H4 (cell line): ENCODE results near the gene ARHGEF10L. TPM values are rescaled to one million over a fixed set of nuclear protein-coding genes. Genes with fewer than 3 reads are reported as not detected.
"Not testable (repeated sequence)": the region's sequence is repeated elsewhere in the genome, so short reads cannot be mapped to it uniquely, and the experiment has no call there.

Experiments
- DNase-seq: peaks from one replicate; pipeline ENCODE4 v3.0.0-alpha.2; 2015; ENCODE audit warnings: low spot score
- total RNA-seq: library from RNA; depleted of rRNA; stranded (reverse); fragments of >200 nt; shearing (Covaris generic); gene quantifications from 2 replicates; pipeline ENCODE4 v1.2.3, GENCODE V29; 2014

ARHGEF10L gene
- total RNA-seq, 1 experiment from 2014 or later, result 2.6 TPM

DNA sequence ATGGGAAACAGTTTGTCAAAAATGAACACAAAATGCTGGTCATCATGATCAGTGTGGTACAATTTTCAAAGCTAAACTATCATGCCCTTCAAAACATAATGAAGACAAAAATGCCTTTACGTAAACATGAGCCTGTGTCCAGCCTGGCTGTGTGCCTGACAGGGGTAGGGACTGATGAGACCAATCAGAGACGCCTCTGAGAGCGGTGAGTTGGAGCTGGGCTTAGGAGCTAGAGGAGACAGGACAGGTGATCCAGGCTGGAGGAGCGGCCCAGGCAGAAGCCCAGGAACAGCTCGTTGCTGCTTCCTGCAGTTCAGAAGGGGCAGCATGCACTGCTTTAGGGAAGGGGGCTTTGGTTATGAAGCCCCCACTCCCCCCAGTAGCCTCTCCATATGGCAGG is 70.0 kb downstream of the ARHGEF10L start:
- DNase-seq, result no peak

GRCh38 chr1:17610085-17610484 is 70.6 kb downstream of the ARHGEF10L start:
- DNase-seq, result no peak

GRCh38 chr1:17610713-17611112 is 71.2 kb downstream of the ARHGEF10L start:
- DNase-seq, result no peak

DNA sequence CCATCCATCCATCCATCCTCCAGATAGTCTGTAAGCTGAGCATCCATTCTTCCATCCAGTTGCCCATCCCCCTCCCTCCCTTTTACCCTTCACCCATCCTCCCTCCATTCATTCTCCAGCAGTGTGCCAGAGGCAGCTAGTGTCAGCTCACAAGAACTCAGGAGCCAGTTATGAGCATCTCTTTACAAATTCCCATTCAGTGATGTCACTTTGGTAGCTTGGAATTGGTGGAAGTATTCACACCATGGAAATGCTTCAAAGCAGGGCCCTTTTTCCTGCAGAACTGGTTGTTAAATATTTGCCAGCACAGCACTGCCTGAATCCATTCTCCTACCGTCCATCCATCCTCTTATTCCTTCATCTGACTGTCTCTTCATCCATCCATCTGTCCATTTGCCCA is 72.5 kb downstream of the ARHGEF10L start:
- DNase-seq, result no peak

DNA sequence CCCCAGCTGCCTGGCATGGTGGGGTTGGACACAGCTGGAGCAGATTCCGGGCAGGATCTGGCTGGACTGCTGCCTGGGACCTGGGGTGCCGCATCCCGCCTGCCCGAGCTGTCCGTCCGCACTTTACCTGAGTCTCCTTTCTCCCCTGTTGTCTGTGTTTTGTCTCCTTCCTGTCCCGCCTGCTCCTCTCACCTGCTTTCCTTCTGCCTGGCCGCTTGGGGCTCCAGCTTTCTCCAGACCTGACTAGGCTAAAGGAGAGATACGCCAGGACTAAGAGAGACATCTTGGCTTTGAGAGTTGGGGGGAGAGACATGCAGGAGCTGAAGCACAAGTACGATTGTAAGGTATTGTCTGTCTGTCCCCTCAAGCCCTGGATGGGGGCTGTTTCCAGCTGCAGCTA is 73.3 kb downstream of the ARHGEF10L start:
- DNase-seq, result no peak

DNA sequence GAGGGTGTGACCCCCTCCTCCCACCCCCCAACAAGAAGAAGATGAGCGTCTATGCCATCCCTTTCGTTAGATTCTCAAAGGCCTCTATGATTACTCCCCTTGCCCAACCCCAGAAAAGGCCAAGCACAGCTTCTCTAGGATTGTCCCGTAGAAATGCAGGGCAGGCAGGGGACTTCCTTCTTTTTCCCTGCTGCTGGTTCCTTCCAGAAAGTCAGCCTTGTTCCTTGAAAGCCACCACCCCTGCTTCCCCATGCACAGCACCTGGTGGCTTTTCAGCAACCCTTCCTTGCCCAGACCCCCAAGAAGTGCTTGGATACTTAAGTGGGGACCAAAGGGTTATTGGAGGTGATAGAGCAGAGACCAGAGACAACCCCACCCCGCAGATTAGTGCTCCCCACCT is 75.1 kb downstream of the ARHGEF10L start:
- no peak for DNase-seq

- no peak for DNase-seq
Measured at GRCh38 chr1:17615157-17615556, 75.7 kb downstream of the ARHGEF10L start.

DNA sequence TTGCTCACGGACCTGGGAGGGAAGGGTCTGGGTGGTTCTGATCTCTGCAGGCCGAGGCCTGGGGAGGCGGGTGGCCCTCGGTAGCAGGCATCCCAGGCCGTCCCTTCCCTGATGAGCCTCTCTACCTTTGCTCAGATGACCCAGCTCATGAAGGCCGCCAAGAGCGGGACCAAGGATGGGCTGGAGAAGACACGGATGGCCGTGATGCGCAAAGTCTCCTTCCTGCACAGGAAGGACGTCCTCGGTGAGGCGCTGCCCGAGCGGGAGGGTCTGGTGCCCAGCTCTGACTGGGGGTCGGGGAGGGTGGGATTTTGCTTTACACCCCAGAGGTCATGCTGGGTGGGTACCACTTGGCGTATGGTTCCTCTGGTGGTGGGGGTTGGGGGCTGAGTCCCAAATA is 76.5 kb downstream of the ARHGEF10L start:
- no peak for DNase-seq

GRCh38 chr1:17616731-17617279 is 77.3 kb downstream of the ARHGEF10L start:
- no peak for DNase-seq

DNA sequence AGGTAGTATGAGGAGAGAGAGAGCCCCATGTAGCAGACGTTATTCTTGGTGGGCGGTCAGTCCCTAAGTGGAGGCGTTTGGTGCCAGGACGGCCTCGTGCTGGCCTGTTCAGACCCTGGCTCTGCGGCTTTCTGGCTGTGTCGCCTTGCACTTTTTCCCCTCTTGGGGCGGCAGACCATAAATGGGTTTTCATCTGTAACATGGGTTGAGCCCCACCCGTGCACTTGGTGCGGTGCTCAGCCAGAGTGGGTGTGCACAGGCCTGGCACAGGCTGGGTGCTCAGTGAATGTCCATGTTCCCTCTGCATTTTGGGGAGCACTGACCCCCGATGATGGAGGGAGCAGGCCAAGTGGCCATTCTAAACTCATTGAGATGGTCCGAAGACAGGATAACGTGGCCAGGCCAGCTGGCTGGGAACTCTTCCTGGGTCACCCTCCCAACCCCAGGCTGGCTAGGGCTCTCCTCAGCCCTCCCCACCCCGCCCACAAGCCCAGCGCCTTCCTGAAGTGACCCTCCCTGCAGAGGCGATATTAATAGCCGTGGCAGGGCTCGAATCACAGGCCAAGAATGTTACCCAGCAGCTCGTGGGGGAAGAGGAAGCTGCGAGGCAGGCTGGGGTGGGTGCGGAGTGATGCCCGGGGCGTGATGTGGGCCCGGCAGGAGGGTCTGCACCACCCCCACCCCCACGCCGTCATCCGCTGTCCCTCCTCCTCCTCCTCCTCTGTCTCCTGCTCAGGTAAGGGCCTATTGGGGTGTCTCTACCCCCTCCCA is 78.5 kb downstream of the ARHGEF10L start:
- DNase-seq, result no peak

DNA sequence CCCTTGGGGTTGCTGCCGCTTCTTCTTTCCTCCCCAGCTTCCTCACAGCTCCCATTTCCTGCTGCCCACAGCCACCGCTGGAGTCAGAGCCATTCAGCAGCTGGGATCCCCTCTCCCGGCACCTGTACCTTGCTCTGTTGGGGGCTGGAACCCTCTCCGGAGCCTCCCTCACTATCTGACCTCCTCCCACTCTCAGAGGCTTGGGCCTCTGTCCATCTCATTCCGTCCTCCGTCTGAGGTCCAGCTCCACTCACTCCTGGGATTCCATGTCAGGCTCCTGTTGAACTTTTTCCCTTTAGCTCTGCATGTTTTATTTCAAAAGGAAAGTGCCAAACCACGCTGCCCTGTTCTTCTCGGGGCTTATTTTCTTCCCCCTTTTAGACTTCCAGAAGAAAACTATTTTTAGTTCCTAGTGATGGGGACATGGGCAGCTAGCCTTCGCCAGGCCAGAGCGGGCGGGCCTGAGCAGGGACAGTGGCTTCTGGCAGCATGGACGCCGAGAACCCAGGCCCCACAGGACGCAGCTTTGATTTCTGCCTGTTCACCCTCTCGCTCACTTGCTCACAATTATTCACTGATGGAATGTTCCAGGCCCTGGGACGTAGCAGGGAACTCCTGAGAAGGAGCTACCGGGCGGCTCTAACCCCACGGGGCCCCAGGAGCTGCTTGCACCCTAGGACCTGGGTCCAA is 79.2 kb downstream of the ARHGEF10L start:
- no peak for DNase-seq

- DNase-seq, result no peak
Measured at GRCh38 chr1:17620448-17620847, 81.0 kb downstream of the ARHGEF10L start.

DNA sequence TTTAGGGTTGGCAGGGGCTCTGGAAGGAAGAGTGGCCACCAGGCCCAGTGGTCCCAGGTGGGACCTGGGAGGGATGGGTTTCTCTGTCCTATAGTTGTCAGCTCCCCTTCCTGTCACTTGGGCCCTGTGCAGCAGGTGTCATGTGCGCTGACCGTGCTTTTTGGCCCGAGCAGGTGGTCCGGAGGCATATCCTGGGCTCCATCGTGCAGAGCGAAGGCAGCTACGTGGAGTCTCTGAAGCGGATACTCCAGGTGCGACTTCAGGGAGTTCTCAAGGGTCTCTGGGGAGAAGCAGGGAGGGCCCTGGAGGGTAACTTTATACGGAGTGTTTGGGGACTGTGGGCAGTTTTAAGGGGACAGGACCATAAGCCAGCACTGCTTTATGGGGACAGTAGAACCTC is 82.2 kb downstream of the ARHGEF10L start:
- DNase-seq, result no peak

GRCh38 chr1:17622823-17623222 is 83.3 kb downstream of the ARHGEF10L start:
- no peak for DNase-seq

DNA sequence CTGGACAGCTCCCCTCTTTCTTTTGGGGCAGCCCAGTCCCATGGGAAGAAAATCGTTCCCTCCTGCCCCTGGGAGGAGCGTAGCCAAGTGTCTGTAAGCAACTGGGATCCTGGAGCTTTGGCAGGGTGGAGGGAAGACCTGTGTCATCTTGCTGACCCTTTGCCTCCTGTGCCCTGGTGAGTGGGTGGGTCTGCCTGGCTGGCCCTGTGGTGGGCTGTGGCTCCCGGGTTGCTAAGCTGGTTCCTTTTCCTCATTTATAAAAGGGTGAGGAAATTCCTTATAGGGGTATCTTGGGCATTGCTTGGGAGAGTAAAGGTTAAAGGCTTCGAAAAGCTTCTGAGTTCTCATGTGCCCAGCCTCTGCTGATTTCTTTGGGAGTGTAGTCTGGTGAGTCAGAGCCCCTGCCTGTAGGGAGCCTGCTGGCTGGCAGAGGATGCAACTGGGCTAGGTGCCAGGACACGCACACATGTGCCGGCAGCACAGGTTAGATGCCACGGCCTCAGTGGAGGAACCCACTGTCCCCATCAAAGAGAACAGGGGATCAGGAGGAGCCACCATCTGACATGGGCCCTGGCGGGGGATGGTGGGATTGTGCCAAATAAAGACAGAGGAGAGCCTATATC is 85.2 kb downstream of the ARHGEF10L start:
- peak; percentile 54 for DNase-seq

- no peak for DNase-seq
Measured at GRCh38 chr1:17627239-17628052, 87.9 kb downstream of the ARHGEF10L start.

- not testable (repeated sequence) for DNase-seq
Measured at GRCh38 chr1:17629046-17629445, 89.5 kb downstream of the ARHGEF10L start.

DNA sequence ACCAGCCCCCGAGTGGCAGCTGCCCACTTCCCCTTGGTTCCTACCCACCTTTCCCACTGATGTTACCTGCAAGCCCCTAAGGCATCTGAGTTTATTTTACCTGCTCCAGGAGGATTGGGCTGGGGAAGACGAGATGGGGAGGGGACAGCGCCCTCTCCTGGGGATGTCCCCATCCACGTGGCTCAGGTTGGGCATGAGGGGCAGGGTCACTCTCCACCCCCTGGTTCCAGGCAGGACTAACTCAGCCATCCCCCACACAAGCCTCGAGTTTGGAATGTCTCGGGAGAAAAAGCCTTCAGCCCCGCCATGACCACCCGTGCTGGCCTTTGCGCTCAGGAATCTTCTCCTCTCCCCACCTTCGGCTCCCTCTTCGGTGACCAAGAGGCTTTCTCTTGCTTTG is 90.0 kb downstream of the ARHGEF10L start:
- no peak for DNase-seq

DNA sequence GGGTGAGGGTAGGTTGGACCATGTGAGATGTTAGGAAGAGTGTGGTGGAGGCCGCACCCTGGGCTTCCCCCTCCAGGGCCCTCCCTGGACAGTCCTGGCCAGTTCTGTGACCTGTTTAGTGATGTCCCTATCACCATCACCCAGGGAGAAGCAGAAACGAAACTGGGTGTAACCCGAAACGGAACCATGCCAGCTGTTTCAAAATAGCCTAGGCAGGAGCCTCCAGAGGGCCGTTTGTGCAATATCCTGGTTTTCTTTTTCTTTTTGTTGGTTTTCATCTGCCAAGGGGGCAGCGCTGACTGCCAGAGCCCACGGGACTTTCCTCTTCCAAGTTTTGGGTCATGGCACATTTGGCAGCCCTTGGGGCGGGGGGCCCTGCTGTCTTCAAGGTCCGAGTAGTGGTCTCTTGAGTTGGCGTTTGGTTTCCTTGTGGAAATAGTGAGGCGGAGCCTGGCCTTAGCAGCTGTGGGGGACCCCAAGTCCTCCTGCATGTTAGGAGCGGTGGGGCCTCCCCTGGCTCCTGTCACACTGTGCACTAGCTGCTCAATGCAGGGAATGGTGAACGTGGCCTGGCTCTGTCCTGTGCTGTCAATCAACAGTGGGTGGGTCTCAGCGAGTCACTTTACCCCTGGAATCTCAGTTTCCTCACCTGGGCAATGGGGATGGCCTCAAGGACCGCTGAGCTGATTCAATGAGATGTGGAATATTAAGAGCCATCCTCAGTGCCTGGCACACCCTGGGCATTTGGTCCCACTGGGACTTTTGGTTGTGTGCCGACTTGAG is 90.7 kb downstream of the ARHGEF10L start:
- DNase-seq, result no peak

DNA sequence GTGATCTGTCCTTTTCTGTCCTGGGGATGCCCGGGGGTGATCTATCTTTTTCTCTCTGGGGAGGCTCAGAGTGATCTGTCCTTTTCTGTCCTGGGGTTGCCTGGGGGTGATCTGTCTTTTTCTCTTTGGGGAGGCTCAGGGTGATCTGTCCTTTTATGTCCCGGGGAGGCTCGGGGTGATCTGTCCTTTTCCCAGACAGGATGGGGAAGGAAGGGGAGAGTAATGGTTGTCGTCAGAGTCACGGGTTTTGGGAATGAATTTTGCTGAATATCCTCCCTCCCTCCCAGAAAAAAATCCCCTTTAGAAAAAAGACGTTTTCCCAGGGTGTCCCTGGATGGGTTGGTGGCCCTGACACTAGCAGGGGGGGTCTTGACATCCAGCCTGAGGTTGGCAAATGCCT is 91.5 kb downstream of the ARHGEF10L start:
- DNase-seq, result no peak

- DNase-seq, result no peak
Measured at GRCh38 chr1:17631410-17631809, 91.9 kb downstream of the ARHGEF10L start.
